K562 (cell line): Measurements from ENCODE around the gene RAI2.

Experiments
- BHLHE40 ChIP-seq: IDR thresholded peaks from 2 replicates; pipeline ENCODE4 v1.6.1; 2011; ENCODE audit warnings: low read length, improper control_type of control experiment
- CEBPB ChIP-seq: fragments of 450-650 bp; IDR thresholded peaks from 2 replicates; pipeline ENCODE4 v1.6.1; 2016; ENCODE audit warnings: missing genetic modification characterization, missing compliant biosample characterization
- SRSF9 ChIP-seq: fragments of 200-400 bp; formaldehyde crosslinking; IDR thresholded peaks from 2 replicates; pipeline ENCODE4 v1.6.1; 2017; ENCODE audit warnings: low read depth, low read length, borderline replicate concordance
- ZFP36 ChIP-seq: fragments of 150-350 bp; IDR thresholded peaks from 2 replicates; pipeline ENCODE4 v1.6.1; 2018; ENCODE audit warnings: low read length, low read depth; ENCODE audit not compliant: partially characterized antibody
- TF ChIP-seq, protein P1 (sequence below), 3 experiments: IDR thresholded peaks in 2 of 3; conservative IDR thresholded peaks in 1 of 3; 2 replicates each; pipeline ENCODE4 v1.5.1; 2011 to 2012; ENCODE audit warnings: low read length in 3 of 3, mild to moderate bottlenecking in 3 of 3, control low read depth in 2 of 3, improper control_type of control experiment in 1 of 3, inconsistent platforms in 1 of 3, low read depth in 1 of 3, mixed read lengths in 1 of 3, moderate library complexity in 1 of 3; ENCODE audit not compliant: insufficient read depth in 2 of 3
- TF ChIP-seq, protein P2 (sequence below), 3 experiments: fragments of 200-800 bp in 1 of 3; sonication (Bioruptor generic) in 1 of 3; sonication (generic) in 1 of 3; formaldehyde crosslinking in 1 of 3; IDR thresholded peaks; 2 replicates each; pipeline versions ENCODE4 v1.6.1 to v1.8.0; 2016 to 2022; ENCODE audit warnings: mild to moderate bottlenecking in 2 of 3, missing compliant biosample characterization in 2 of 3, missing genetic modification characterization in 2 of 3, missing genetic modification reagents in 1 of 3

DNA sequence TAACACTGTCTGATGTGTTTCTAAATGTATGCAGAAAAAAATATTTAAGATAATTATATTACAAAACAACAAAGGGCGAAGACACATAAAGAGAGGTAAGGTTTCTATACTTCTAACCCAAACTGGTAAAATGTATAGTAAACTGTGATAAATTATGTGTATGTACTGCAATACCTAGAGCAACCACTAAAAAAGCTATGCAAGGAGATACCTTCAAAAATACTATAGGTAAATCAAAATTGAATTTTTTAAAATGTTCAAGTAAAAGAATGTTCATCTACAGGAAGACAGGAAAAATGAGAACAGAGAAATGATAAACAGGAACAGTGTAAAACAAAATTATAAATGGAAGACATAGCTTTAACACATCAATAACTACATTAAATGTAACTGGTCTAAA is 27.3 kb upstream of the RAI2 start:
- TF ChIP-seq, protein P1, sequence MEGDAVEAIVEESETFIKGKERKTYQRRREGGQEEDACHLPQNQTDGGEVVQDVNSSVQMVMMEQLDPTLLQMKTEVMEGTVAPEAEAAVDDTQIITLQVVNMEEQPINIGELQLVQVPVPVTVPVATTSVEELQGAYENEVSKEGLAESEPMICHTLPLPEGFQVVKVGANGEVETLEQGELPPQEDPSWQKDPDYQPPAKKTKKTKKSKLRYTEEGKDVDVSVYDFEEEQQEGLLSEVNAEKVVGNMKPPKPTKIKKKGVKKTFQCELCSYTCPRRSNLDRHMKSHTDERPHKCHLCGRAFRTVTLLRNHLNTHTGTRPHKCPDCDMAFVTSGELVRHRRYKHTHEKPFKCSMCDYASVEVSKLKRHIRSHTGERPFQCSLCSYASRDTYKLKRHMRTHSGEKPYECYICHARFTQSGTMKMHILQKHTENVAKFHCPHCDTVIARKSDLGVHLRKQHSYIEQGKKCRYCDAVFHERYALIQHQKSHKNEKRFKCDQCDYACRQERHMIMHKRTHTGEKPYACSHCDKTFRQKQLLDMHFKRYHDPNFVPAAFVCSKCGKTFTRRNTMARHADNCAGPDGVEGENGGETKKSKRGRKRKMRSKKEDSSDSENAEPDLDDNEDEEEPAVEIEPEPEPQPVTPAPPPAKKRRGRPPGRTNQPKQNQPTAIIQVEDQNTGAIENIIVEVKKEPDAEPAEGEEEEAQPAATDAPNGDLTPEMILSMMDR (IDR thresholded peaks at IDR 0.05 in 2 of 3, conservative IDR thresholded peaks at IDR 0.05 in 1 of 3; ENCODE audit: insufficient read depth in 2 of 3, low read depth in 1 of 3, low read length in 3 of 3) = no peak
- no peak for TF ChIP-seq CEBPB (tag)
- no peak for TF ChIP-seq BHLHE40
- TF ChIP-seq ZFP36 = no peak
- TF ChIP-seq, protein P2, sequence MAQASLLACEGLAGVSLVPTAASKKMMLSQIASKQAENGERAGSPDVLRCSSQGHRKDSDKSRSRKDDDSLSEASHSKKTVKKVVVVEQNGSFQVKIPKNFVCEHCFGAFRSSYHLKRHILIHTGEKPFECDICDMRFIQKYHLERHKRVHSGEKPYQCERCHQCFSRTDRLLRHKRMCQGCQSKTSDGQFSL (CRISPR knock-in tag; IDR thresholded peaks at IDR 0.05) = no peak
- TF ChIP-seq, protein P2 (tag; IDR thresholded peaks at IDR 0.05) = no peak
- TF ChIP-seq SRSF9 = no peak
